SK-N-DZ (cell line): ENCODE measurements around the gene MIEF1.
"Not testable (repeated sequence)": the region's sequence is repeated elsewhere in the genome, so short reads cannot be mapped to it uniquely, and the experiment has no call there.

Experiments
- DNase-seq: peaks from one replicate; pipeline ENCODE4 v3.0.0-alpha.2; 2015; ENCODE audit warnings: low spot score

Gene MIEF1

DNA sequence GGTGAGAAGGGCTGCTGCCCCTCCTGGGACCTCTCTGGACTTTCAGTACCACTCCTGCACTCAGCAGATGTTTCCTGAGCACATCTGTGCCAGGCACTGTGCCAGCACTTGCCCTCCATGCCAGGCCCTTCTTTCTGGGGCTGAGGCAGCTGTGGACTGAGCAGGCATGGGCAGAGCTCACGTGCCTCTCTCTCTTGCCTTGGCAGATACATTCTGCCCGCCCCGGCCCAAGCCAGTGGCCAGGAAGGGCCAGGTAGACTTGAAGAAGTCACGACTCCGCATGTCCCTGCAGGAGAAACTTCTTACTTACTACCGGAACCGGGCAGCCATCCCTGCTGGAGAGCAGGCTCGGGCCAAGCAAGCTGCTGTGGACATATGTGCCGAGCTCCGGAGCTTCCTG, 9.9 kb downstream of the MIEF1 start:
- DNase-seq, result no peak

DNA sequence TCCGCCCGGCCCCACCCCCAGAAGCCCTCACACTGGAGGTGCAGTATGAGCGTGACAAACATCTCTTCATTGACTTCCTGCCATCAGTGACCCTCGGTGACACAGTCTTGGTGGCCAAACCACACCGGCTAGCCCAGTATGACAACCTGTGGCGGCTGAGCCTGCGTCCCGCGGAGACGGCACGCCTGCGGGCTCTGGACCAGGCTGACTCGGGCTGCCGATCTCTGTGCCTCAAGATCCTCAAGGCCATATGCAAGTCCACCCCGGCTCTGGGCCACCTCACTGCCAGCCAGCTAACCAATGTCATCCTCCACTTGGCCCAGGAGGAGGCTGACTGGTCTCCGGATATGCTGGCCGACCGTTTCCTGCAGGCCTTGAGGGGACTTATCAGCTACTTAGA, 11.7 kb downstream of the MIEF1 start:
- no peak for DNase-seq

DNA sequence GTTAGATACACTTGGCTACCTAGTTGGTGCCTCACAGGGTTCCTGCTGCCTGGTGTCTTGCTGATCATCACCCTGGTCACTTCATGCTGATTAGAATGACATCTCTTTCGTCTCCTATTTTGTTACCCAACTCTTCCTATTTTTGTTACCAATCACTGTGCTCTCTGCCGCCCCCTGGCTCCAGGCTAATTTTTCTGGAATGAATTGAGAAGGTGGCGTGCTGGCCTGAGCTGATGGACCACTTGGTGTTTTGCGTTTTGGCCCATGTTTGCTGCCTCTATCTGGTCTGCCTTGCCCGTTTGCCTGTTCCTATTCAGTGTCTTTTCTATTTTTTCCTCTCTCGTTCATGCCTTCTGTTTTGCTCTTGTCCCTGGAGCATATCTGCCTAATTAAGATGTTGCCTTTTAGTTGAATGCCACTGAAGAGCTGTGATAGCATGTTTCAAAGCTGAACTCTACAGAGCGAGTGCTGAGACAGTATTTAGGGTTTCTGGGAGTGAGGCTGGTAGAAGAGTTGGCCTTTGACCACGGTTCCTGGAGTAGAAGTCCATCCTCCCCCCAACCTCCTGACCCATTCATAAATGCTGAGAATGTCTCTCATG, 12.4 kb downstream of the MIEF1 start:
- DNase-seq, result peak; percentile 40

DNA sequence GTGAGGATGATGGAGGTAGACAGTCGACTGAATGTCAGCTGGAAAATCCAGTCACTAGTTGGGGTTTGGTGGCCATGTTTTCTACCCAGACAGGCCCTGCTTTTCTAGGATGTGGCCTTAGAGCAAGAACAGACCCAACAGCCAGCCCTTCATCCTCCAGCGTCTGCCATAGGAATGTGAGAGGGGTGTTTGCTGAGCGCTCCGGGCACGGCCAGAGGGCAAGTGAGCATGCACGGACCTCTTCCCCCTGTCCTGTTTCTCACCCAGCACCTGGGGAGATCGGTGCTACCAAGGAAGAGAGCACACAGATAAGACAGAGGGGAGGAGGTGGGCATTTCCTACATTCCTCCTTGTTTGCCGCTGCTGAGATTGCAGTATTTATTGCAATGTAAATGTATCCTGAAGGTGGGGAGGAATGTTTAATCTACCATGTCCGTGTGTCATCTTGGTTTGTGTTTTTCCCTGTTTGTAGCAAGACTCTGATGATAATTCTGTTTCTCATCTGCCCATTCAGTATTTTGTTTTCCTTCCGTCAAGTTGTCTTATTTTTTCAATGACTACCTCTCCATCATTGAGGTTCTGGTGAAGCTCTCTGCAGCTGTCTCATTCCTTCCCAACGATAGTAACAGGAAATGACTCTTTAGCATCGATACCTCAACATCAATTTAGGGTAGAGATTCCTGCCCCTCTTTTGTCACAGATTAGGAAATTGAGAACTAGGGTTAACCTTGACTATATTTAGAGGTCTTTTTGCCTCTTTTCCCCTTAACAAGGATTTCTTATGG, 13.4 kb downstream of the MIEF1 start:
- DNase-seq, result no peak

DNA sequence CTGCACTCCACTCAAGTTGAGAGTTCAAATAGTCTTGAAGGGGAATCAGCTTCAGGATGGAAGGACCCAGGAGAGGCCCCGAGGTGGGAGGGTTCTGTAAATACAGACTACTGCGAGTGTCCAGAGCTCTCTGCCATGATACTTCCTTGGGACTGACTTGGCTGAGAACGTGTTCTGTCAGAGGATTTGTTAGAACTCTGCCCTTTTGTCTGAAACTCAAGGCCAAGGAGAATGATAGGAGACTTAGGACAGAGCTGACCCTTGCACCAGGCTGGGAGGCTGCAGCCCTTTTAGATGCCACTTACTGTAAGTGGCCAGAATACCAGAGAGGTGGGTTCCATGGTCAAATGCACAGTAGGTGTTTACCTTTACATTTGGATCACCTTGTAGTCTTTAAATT, 15.4 kb downstream of the MIEF1 start:
- no peak for DNase-seq

DNA sequence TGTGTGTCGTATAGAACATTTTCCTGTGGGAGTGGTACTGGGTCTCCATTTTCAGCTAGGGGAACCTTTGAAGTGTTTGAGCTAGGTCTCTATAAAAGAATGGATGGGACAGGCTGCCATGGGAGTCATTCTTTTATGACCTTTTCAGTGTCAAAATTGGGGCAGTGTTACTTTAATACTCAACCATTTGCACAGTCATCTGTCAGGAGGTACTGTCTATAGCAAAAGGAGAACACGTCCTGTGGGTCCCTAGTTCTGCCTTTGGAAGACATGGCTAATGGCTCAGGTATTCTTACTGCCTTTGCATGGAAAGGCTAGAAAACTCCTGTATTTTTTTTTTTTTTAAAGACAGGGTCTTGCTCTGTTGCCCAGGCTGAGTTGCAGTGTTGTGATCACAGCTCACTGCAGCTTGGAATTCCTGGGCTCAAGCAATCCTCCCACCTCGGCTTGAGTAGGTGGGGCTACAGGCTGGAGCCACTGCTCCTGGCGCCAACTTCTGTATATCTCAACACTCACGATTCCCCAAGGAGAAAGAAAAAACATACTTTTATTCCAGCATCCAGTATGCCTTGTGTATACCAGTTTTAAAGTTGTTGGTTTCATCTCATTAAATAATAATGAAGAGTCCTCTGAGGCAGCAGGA, 16.2 kb downstream of the MIEF1 start:
- DNase-seq, result no peak

DNA sequence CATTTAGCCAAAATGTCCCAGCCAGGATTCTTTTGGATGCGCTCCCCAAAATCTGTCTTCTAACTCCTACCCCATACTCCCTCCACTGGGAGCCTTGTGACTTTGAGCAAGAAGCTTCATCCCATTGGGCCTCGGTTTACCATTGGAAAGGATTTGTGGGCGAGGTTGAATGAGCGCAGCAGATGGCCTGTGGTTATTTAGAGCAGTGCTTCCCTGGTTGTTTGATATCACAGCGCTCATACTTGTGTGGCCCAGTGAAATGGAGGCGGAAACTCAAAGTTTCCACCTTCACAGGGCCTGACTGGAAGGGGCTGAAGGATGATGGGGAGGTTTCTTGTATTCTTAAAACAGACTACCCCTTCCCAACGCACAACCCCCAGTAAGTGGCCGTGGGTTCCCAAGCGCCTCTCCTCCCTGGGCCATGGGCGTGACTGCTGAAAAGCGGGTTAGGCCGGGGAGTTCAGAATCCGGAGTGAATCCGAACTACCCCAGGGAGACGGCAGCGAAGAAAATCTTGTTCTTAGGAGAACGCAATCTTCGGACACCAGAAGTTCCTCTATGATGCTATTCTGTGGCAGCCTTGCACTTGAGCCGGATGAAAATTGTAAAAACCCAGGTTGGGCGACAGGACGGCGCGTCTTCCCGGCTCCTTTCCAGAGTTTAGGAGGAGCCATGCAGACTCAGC, 17.0 kb downstream of the MIEF1 start:
- DNase-seq, result peak; percentile 30

DNA sequence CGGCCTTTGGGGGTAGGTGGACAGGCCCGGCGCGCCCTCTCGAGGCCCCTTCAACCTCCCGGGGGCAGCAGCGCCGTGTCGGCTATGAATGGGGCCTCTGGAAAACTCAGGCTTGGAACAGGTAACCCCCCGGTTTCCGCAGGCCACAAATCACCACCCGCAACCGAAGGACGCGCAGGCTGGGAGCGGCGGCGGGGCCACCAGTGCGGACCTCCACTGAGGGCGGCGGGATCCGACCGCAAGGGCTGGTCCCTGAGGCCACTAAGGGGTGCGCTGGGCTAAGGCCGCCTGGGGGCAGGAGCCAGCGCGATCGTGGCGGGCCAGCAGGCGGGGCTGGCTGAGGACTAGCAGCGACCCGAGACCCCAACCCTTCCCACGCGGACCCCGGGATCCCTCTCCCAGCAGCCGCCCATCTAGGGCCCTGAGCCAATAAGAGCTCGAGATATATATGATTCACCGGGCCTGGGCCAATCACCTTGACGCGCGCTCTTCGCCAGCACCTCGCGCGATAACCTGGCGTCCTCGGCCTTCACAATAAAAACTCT, 17.7 kb downstream of the MIEF1 start:
- DNase-seq, result peak; percentile 100

DNA sequence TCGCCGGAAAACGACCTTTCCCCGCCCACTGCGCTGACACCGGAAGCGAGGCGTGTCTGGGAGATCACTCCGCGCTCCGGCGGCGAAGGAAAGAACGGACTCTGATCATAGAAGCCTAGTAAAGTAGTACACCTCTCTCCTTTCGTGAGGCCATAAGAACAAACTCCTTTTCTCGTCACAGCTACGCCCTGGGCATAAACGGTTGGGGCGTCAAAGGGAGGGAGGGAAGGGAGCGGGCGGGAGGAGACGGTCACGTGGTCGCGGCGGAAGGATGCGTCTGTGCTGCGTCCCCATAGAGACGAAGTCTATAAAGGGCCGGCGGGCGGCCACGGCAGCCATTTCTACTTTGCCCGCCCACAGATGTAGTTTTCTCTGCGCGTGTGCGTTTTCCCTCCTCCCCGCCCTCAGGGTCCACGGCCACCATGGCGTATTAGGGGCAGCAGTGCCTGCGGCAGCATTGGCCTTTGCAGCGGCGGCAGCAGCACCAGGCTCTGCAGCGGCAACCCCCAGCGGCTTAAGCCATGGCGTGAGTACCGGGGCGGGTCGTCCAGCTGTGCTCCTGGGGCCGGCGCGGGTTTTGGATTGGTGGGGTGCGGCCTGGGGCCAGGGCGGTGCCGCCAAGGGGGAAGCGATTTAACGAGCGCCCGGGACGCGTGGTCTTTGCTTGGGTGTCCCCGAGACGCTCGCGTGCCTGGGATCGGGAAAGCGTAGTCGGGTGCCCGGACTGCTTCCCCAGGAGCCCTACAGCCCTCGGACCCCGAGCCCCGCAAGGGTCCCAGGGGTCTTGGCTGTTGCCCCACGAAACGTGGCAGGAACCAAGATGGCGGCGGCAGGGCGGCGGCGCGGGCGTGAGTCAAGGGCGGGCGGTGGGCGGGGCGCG, 18.4 kb downstream of the MIEF1 start, which contains the start of gene ATF4:
Gene ATF4 (plus strand): TSS at position 337 of the 880 bp plus-strand sequence. CDS start 884 bp downstream, outside the sequence.
- peak; percentile 67 for DNase-seq

DNA sequence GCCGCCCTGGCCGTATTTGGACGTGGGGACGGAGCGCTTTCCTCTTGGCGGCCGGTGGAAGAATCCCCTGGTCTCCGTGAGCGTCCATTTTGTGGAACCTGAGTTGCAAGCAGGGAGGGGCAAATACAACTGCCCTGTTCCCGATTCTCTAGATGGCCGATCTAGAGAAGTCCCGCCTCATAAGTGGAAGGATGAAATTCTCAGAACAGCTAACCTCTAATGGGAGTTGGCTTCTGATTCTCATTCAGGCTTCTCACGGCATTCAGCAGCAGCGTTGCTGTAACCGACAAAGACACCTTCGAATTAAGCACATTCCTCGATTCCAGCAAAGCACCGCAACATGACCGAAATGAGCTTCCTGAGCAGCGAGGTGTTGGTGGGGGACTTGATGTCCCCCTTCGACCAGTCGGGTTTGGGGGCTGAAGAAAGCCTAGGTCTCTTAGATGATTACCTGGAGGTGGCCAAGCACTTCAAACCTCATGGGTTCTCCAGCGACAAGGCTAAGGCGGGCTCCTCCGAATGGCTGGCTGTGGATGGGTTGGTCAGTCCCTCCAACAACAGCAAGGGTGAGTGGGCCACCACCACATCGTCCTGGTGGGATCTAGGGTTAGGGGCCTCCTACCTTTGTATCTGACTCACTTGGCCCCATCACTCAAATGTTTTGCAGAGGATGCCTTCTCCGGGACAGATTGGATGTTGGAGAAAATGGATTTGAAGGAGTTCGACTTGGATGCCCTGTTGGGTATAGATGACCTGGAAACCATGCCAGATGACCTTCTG, 19.2 kb downstream of the MIEF1 start:
- DNase-seq, result not testable (repeated sequence)

DNA sequence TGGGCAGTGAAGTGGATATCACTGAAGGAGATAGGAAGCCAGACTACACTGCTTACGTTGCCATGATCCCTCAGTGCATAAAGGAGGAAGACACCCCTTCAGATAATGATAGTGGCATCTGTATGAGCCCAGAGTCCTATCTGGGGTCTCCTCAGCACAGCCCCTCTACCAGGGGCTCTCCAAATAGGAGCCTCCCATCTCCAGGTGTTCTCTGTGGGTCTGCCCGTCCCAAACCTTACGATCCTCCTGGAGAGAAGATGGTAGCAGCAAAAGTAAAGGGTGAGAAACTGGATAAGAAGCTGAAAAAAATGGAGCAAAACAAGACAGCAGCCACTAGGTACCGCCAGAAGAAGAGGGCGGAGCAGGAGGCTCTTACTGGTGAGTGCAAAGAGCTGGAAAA, 20.0 kb downstream of the MIEF1 start:
- not testable (repeated sequence) for DNase-seq

DNA sequence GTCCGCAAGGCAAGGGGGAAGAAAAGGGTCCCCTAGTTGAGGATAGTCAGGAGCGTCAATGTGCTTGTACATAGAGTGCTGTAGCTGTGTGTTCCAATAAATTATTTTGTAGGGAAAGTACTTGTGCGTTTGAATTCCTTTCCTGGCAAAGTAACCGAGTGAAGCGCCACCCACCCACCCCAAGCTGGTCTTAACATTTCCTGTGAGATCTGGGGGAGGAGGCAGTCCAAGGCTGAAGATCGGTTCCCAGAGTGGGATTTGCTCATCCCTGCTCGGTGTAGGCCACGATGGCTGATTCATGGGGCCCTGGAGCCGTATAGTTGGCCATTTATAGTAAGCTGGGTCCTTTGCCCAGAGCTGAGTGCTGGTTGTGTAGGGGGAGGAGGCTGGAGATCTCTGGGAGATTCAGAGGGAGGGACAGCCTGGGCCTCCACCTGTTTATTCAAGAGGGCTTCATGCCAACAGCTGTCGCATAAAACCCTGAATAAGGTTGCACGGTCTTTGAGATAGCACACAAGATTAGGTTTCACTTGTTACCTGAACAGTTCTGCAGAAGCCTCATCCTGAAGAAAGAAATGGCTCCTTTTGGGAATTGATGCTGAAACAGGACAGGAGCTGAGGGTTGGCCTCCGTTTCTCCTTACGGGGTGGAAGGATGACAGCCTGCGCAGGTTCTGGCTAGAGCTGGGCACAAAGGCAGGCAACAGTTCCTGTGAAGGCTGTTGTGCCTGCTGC, 20.6 kb downstream of the MIEF1 start:
- peak; percentile 41 for DNase-seq

DNA sequence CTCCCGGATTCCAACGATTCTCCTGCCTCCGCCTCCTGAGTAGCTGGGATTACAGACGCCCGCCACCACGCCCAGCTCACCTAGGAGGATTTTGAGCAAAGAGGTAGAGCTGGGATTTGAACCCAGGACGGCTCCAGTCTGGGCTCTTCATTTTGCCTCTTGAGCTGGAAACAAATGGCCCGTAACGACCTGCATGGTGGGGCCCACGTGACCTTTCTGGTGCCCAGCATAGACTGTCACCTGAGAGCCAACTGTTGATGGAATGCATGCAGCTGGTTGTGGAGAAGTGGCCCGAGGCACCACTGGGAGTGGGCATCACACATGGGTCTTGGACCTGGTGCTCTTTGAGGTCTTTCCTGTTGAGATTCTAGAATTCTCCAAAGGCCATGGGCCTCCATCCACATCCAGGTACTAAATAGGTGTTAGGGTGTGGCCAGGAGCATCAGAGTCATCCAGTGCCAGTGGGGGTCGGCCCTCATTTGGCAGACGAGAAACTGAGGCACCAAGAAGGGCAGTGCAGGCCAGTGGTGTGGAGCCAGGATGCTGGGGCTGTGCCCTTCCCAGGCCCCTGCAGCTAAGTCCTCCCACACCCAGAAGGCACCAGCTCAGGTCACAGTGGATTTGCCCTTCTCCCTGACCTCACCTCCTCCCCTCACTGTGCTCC, 22.1 kb downstream of the MIEF1 start:
- no peak for DNase-seq

DNA sequence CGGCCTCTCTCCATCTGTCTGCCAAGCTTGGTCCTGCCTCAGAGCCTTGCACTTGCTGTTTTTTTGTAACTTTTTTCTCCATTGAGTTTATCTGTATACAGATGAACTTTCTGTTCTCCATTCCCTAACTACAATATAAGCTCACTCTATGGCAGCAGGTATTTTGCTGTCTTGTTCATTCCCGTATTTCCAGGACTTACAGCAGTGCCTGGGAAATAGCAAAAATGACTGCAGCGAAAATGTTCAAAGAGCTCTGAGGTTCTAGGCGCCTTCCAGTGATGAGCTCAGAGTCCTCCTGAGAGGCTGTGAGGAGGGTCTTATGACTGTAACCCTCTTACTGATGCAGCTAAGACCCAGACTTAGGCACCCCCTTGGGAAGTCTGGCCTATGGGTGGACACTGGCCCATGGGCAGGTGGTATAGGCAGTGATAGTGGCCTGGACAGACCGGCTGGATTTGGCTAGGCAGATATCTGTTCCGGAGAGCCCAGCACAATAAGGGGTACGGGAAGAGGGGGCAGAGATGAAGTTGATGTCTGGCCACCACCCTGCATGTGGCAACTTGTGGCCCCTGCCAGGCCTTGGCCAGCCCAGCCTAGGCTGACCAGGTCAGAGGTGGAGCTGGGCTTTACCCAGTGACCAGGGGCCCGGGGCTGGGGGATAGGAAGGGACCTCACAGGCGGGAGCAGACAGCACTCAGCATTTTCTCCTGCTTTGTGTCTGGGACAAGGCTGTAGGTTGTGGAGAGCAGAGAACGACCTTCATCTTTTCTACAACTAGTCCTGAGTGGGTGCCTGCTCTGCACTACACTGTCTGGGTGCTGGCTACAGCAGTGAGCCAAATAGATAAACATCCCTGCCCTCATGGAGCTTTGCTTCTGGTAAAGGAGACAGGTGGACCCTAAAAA, 22.9 kb downstream of the MIEF1 start:
- DNase-seq, result peak; percentile 28

DNA sequence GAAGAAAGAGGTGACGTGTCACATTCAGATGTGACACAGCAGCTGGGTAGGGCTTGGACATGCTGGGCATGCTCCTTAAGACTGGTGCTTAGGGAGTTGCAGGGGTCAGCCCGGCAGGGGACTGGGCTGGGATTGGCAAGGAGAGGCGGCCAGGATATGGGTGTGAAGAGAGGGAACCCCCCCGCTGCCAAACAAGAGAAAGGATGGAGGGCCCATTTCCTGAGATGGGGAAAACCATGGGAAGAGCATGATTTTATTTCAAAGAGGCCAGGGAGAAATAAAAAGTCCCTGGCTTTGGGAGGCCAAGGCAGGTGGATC, 23.5 kb downstream of the MIEF1 start:
- no peak for DNase-seq

DNA sequence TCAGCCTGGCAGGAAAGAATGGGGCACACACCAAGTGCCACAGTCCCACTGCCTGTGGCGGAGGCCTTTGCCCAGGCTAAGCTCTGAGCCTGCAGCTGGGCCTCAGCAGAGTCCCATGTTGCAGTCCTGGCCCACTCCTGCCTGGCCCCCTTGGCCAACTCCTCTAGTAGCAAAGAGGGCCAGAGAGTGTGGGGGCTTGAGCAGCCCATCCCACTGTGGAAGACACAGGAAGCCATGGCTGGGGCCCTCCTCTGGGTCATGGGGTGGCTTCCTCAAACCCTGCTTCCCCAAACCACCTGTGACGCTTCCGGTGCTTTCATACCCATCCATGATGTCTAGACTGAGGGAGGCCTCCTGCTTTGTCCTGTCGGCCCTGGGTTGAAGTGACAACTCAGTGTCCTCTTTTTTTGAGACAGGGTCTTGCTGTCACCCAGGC, 24.7 kb downstream of the MIEF1 start:
- DNase-seq, result no peak

DNA sequence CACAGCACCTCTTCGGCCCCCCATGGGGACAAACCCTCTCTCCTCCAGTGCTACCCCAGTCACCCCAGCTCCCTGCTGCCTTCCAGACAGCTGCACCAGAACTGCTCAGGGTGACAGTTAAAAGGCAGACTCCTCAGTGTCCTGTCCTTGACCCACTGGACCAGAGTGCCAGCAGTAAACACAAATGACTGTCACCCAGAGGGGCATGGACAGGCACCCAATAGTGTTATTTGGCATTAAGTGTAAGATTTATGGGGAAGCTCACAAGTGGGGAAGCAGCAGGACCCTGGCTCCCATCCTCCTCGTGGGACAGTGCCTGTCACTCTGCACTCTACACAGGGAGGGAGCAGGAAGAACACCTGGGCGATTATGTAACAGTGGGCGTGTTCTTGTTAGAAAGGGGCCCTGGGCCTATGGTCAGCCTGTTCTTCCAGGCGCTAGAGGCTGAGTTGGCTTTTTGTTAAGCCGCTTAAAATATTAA, 25.4 kb downstream of the MIEF1 start:
- DNase-seq, result peak; percentile 41
